GM18520 (cell line): Measurements from ENCODE around the gene ONECUT3.
"Not testable (repeated sequence)": the region's sequence is repeated elsewhere in the genome, so short reads cannot be mapped to it uniquely, and the experiment has no call there.

Experiments used
- ATAC-seq: cut with Tn5 transposase; IDR thresholded peaks from one replicate; pipeline ENCODE4 v1.9.1; 2021; ENCODE audit not compliant: unreplicated experiment

ONECUT3 gene

DNA sequence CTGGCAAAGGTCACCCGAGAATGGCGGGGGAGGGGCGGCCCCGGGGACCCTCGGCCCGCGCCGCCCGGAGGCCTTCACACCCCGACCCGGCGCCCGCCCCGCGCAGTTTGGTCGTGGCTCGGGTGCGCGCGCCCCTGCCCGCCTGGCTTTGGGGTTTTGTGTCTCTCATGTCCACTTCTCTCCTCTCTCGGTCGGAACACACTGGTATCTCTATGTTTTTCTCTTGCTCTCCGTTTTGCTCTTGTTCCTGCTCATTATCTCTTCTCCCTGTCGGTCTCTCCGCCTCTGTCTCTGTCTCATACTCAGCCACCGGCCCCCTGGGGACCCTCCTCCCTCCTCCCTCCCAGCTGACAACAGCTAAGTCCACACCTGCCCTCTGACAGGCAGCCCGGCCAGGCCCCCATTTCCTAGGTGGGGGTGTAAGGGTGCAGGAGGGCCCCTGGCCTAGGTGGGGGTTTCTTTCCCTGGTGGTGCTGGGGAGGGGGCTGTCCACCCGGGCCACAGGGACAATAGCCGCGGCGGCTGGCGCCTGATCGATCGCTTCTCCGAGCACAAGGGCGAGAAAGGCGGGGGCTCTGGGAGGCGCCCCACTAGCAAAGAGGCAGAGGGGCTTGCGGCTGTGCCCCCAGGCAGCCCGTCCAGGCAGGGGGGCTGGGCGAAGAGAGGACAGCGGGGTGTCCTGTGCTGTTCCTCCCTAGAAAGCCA is 2.3 kb downstream of the ONECUT3 start:
- no peak for ATAC-seq

DNA sequence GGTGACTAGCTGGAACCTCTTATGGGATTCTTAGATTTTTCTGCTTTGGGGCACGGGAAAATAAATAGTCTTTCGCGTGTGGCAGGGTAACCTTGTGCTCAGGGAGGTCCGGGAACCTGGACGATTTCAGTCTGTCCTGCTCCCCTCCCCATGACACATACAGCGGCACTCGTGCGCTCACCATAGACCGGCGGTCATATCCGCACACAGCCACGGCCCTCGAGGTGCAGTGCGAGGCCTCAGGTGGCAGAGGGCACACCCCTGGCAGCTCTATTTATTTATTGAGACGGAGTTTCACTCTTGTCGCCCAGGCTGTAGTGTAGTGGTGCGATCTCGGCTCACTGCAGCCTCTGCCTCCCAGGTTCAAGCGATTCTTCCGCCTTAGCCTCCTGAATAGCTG is 3.0 kb downstream of the ONECUT3 start:
- no peak for ATAC-seq

DNA sequence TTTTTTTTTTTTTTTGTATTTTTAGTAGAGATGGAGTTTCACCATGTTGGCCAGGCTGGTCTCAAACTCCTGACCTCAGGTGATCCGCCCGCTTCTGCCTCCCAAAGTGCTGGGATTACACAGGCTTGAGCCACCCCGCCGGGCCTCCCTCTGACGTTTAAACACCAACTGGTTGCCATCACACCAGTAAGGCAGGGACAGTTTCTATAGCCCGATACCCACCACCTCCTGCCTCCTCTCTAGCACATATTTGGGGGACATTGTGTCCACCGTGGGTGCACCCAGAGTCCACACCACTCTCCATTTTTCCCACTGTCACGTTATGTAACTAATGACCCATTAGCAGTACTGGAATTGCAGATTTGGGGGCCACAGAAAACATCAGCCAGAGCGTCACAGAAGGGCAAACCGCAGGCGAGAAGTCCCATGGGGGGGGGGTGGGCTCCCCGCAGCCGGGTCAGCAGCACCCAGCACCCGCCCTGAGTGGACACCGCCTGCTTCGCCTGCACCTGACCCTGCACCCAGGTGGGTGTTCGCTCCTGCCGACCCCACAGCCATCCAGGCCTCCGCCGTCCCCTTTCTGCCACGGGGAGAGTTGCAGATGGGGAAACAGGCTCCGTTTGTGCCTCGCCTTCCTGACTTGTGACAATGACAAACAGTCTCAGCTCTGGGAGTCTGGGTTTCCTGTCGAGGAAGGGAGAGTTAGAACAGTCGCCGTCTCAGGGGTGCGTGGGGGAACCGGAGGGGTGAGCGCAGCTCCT is 3.6 kb downstream of the ONECUT3 start:
- ATAC-seq: no peak

DNA sequence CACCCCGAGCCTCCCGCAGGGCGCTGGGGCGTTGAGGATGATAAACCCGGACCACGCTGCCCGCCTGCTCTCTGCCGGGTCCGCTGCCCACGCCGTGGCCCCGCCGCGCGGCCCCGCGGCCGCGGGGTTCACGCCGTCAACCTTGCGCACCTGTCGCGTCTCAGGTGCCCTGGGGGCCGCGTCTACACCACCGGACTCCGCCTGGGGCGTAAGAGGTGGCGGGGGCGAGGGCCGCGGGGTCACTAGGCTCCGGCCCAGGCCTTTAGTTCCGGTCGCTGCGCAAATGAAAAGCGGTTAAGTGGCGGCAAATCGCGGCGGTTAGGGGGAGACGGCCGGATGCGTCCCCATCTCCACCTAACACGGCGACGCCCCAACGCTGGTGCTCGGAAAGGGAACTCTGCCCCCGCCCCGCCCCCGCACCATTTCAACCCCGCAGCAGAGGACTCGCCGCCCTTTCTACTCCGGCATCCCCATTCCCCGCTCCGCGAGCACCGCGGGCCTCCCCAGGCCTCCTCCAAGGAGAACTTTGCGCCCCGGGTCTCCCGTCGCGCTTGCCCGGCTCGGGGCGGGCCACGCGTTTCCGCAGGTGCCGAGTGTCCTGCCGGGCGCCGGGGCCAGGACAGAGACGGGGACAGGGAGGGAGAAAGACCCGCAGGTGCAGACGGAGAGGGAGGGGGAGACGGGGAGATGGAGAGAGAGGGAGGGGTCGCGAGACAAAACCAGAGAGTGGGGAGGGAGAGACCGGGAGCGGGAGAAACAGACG is 4.3 kb downstream of the ONECUT3 start:
- no peak for ATAC-seq

DNA sequence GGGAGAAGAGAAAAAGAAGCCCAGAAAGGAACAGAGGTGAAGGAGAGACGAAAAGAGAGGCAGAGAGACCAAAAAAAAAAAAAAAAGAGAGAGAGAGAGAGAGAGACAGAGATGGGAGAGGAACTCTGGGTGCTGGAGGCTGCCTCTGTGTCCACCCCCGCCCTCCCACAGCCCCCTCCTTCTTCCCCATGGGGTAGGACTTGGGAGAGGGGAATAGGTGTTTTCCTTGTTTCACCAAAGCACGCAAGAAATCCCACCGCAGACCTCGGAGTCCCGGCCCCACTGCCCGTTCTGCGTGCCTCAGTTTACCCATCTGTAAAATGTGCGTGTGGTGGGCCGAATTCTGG is 4.9 kb downstream of the ONECUT3 start:
- ATAC-seq: no peak

DNA sequence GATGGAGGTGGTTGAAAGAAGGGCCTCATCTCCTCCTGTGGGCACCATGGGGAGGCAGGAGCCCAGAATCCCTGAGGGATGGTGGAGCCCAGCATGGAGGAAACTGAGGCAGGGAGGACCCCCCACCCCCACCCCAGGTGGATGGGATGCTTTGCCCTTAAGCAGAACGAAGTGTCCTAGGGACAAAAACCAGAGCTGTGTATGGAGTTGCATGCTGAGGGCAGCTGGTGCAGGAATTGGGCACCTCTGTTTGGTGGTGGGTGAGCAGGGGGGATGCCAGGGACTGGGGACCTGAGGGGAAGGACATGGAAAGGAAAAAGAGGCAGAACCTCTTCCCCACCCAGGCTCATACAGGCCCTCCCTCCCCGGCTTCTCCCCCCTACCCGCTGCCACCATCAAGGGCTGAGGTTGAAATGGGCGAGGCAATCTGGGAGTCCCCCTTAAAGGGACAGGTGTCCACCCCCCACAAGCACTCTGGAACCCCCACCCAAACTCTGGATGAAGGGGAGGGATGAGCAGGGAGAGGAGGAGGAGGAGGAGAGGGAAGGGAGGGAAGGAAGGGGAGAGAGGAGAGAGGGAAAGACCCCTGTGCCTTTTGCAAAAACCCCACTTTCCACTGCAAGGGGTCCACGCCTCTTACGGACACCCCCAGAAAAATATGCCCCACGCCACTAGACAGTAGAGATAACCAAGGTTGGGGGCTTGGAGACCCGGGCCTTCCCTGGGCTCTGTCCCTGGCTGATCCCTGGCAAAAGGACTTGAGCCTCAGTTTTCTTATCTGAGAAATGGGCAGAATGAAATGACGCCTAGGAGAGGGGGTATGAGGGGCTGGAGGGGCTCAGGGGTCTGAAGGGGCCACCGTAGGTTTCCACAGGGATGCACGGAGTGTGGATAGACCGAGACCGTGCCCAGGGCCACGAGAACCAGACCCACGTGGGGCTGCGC is 5.9 kb downstream of the ONECUT3 start:
- no peak for ATAC-seq

DNA sequence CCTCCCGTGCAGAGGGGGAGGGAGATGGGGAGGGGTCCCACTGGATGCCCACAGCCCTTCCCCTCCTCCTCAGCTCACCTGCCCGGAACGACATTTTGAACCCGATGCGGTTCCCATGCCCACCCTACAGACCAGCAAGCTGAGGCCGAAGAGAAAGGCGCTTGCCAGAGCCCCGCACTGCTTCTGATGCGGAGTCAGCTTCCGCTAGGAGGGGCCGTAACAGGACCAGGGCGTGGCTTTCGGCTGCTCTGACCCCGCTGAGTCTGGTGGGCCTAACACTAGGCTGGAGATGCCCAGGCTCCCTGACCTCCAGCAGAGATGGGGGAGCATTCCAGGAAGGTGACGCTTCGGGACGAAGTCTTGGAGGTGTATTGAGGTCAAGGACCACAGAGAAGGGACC is 6.7 kb downstream of the ONECUT3 start:
- no peak for ATAC-seq

DNA sequence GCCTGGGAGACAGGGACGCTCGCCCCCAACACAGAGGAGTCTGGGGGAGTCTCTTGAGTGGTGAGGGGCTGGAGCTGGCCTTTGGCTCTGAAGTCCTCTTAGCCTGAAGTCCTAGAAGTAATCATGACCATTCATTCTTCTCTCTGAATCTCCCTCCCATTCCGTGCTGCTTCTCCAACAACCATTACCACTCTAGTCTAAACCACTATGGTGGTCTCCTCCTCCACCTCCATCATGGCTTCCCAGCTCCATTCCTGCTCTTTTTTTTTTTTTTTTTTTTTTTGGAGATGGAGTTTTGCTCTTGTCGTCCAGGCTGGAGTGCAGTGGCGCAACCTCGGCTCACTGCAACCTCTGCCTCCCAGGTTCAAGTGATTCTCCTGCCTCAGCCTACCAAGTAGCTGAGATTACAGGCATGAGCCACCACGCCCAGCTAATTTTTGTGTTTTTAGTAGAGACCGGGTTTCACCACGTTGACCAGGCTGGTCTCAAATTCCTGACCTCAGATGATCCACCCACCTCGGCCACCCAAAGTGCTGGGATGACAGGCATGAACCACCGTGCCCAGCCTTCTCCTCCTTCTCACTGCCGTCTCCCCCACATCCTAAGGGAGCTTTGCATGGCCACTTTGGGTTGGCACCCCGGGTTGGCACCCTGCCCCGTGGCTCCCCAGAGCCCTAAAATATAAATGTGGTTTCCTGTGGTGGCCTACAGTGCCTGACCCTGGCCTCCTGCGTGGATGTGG is 7.7 kb downstream of the ONECUT3 start:
- ATAC-seq: not testable (repeated sequence)

DNA sequence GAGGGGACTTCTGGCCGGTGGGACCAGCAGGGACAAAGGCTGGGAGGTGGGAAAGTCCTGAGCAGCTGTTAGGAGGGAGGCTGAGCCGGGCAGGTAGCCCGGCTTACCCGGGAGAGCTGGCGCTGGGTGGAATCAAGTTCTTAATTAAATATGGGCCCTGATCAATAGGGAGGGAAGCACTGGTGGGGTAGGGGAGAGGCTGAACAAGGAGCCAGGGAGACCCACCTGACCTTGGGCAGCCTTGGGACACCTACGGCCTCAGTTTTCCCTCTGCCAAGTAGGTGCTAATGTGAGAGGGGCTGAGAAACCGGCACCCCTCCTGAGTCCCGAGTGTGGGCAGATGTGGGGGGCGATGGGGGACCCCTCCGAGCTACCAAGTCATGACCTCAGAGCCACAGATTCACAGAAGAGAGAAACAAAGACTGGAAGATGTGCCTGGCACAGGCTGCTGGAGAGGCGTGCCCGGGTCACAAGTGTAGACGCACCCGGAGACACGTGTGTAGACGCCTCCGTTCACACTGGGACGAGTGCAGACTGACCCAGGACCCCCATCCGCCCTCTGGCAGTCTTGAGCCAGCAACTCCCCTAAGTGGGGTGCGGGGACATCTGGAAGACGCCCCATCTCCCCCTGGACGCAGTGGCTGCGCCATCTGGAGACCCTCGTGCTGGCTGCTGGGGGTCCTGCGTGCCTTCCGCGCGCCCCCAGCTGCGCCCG is 8.4 kb downstream of the ONECUT3 start:
- ATAC-seq: no peak

DNA sequence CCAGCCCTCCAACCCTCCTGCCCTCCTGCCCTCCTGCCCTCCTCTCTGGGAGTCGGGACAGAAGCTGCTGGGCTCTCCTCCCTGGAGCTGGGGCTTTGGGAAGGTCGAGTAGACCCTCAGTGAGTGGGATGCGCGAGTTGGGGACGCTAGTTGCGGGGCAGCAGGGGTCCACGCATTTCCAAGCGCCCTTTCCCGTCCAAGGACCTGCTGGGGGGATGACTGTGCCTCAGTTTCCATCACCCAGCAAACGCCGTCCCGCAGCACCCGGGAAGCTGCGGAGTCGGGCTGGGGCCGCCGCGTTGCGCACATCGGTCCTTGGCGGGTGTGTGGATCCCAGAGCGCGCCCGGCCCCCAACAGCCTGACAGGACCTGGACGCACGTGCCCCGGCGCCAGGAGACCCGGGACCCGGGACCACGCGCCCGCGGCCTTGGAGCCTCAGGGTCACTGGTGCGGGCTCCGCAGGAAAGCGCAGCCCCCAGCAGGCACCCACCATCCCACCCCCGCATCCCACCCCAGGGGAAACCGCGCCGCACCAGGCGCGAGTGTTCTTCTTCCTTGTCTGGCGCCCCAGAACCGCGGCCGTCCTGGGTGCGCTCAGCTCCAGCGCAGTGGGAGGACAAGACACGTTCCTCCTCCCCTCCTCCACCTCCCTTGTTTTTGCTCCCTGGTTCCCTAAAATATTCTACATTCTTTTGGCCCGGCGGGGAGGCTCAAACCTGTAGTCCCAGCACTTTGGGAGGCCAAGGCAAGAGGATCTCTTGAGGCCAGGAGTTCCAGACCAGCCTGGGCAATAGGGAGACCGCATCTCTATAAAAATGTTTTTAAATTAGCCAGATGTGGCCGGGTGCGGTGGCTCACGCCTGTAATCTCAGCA is 9.2 kb downstream of the ONECUT3 start:
- no peak for ATAC-seq

DNA sequence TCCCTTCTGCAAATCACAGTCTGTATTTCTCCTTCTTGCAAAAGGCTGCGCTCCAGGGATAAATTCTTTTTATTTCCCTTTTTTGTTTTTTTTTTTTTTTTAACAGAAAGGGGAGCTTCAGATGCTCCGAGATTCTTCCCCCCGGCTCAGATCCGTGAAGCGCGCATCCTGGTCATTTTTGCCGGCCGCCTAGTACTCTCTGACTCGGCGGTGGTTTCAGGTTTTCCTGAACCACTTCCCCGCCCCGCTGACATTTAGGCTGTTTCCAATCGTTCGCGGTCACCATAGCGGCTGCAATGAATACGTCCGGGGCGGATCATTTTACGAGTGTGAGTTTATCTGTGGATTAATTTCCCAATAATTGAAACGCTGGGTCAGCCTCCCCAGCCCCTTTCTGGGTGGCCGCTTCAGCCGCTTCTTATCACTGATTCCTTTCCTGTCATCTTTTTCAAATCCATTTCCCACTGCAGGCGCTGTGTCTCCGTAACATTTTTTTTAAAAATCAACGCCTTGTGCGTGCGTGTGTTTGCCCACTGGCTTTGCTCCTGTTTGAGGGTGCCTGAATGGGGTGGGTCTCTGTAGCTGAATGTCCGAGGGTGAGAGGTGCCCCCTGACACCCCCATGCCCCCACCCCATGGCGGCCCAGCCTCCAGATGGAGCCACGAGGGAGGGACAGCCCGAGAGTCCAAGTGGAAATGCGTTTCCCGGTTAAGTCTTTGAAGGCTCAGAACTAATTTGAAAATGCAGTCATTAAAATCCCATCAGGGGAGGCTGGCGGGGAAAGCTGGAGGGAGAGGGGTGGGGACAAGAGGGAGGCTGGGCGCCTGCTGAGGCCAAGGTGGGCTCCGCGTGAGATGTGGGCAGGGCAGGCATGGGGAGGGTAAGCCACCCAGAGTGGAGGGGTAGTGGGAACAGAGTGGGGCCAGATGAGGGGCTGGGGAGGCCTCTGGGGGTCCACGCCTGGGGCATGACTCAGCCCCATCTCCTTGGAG is 10.6 kb downstream of the ONECUT3 start:
- ATAC-seq: no peak

DNA sequence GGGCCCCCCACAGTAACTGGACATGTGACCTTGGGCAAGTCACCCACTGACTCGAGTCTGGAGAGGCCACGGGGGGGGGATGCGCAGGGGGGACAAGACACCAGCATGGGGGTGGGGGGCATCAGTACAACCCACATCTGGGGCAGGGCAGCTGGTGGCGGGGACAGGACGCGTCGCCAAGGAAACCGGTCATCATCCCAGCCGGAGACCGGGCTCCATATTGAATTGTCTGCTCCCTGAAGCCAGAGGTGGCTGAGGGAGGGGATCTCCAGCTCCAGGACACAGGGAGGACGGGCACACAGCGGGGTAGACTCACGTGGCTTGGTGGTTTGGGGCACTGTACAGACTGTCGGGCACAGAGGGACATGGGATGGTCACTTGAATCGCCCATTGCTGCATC is 11.4 kb downstream of the ONECUT3 start:
- ATAC-seq: no peak

DNA sequence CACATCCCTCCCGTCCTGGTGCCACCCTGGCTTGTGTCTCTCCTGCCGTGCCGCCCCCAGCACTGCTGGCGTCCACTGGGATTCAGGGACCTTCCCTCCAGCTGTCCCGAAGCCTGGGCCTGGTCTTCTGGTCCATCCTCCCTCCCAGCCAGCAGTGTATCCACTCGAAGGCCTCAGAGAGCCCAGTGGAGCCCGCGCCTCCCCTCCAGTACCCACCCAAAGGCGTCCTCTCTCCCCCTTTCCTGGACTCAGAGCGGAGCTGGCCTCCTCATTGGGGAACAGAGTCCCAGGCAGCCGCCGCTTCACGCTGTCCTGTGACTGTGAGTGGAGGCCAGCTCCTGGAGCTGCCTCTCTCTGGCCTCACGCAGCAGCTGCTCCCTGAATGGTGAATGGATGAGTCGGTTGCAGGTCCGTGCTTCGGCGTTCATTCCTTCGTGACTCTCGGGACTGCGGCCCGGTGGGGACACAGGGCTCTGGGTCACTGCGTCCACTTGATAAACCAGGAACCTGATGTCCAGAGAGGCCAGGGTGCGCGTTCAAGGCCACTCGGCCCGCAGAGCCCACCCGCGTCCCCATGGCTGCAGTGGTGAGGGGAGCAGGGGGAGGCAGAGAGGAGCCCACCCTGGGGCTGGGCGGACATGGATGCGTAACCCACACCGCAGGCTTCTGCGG is 12.1 kb downstream of the ONECUT3 start:
- ATAC-seq: no peak

DNA sequence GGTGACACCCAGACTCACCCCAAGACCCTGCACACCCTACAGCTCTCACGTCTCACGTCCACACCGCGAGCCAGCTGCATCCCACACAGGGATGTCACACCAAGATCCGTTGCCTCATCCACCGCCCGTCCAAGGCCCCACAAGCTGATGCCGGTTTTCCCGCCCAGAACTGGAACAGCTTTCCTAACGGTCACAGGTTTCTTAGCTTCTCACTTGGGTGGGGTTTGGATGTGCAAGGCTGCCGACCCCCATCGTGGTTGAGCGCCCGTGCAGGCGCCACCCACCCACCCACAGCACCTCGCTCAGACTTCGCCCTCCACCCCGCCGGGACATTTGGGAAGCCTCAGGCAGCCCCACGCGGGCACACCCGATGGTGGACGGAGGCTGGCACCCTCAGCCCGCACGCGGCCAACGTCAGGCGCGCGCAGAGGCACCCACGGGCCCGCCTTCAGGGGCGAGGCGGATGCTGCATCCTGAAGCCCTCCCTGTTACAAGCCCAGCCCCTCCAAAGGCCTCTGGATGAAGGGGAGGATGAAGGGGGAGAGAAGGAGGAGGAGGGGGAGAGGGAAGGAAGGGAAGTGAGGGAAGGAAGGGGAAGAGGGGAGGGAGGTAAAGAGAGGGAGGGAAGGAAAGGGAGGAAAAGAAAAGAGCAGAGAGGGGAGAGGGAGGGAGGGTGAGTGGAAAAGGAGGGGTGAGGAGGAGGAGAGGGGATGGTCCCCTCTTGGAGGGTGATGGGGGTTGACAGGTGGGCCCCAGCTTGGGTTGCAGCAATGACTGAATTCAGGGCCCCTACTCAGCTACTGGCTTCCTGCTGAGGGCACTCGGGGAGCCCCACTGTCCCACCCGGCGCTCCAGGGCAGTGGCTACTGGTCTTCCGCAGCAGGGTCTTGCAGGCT is 12.8 kb downstream of the ONECUT3 start:
- ATAC-seq: no peak

DNA sequence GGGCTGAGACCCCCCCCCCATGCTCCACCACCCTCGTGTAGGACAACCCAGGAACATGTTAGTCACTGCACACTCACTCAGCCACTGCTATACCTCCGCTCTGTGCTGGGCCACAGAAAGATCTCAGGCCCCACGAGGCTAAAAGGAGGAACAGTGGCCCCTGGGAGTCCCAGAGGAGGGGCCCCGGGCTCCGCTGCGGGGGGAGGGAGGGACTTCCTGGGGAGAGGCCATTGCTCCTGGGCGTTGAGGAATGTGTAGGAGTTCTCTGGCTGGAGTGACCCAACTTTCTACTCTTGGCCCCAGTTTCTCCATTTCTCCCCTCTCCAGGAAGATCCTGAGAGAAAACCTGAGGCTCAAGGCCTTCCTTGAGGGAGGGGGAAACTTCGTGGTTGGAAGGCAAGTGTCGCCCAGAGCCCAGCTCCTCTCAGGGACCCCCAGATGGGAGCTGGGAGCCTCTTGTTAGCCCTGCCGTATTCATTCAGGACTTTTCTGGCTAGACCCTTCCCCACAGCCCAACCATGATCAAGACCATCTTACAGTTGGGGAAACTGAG is 13.6 kb downstream of the ONECUT3 start:
- ATAC-seq: no peak
